Measurements from ENCODE around the gene MPND.

Gene MPND

DNA sequence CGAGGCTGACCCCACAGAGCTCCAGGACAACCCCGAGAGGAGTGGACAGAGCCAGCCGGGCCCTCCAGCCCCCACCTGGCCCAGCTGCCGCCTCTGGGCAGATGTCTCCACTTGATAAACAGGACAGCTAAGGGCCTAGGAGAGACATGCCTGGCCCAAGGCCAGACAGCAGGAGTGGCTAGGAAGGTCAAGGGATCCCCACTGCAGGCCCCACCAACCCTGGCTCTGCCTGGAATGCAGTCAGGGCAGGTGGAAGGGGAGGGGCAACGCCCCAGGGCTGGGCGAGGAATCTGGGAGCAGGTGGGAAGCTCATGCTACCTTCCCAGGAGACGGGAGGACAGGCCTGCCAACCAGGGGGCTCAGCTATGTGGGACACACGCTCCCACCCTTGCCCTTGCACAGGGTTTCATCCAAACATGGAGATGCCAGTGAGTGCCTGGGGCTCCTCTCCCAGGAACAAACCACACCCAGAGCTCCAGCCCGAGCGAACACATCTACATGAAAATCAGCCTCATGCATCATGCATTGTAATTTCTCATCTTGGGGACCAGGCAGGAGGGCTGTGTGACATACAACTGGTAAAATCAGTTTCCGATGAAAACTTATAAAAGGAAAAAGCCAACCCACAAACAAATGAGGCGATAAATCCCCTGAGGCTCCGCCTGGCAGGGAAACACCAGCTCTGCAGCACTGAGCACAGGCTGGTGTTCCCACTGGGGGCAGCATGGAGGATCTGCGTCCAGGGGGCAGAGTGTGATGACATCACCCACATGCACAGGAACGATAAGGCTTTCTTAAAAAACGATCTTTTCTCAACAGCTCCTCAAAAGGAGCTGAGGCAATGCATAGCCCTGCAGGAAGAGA, 32.0 kb downstream of the MPND start:
- DNase-seq (ENCODE audit: insufficient read length, low spot score) (no peak), FAIRE-seq (peak; percentile 95)

DNA sequence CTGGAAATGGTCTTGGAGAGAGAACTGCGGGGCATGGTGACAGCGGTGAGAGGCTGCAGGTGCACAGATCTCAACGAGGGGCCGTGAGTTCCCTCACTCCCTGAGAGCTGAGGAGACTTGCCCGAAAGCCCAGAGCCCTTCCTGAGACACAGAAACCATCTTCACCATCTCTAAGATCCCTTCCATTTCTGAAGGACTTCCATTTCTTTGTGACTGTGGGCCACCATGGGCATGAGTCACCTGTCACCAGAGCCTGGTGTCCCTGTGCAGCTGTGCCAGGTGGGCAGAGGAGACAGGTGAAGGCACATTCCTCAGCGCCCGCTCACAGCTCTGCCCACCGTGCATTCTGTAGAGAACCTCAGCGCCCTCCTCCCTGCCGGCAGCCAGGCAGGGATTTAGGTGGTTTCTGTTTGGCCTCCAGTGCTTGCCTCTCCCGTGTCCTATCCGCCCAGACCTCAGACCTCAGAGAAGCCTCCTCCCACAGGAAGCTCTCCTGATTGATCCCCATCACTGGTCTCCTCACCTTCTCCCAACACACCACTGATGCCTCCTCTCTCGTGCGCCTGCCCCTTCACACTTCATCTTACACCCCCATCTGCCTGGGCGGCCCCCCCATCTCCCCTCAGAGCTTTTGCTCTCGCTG, 32.8 kb downstream of the MPND start:
- FAIRE-seq = no peak
- DNase-seq (ENCODE audit: insufficient read length, low spot score) = no peak

DNA sequence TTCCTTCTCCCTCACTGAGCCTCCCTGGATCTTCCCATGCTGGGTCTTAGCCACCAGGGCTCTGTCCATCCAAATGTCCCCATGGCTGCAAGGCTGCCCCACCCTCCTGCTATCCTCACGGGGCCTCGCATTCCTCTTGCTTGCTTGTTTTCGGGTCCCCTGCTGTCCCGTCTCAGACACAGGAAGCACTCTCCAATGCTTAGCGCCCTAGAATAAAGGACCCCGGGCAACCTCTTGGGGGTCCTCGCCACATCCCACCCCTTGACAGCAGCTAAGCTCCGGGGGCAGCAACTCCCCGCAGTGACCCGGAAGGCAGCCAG, 33.3 kb downstream of the MPND start:
- FAIRE-seq (no peak), DNase-seq (ENCODE audit: insufficient read length, low spot score) (no peak)

DNA sequence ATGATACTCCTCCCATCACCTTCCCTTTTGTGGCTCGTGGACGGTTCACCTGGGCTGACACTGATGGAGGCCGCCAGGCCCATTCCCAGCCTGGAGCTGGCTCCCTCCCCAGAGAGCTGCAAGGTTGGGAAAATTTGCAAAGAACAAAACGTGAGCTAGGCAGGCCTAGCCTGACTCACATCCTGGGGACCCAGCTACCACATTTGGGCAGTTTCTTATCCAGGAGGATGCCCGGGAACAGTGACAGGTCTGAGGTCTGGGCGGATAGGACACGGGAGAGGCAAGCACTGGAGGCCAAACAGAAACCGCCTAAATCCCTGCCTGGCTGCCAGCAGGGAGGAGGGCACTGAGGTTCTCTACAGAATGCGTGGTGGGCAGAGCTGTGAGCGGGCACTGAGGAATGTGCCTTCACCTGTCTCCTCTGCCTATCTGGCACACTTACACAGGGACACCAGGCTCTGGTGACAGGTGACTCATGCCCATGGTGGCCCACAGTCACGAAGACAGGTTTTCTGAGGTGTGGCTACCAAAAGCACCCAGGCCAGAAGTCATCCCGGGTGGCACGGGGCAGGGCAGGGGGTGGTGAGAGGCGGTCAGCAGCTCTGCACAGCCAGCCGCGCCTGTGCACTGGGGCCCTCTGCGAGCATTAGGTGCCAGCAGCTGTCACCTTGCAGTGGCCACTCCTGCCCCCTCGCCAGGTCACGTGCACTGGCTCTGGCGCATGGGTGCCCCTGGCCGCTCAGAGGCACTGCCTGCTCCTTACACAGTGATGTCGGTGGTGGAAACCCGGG, 33.8 kb downstream of the MPND start:
- no peak for DNase-seq (ENCODE audit: insufficient read length, low spot score)
- peak; percentile 35 for FAIRE-seq

DNA sequence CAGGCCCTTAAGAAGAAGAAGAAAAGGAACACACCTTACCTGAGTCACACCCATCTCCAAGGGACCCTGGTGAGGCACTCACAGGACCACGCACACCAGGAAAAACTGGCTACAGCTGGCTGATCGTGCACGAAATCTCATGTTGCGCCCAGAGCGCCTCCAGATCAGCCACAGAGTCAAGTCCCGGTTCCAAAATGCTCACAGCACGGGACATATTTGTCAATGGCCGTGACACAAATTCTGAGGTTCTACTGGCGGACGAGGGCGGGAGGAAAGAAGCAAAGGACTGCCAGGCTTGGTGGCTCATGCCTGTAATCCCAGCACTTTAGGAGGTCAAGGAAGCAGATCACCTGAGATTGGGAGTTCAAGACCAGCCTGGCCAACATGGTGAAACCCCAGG, 35.5 kb downstream of the MPND start:
- FAIRE-seq = no peak

DNA sequence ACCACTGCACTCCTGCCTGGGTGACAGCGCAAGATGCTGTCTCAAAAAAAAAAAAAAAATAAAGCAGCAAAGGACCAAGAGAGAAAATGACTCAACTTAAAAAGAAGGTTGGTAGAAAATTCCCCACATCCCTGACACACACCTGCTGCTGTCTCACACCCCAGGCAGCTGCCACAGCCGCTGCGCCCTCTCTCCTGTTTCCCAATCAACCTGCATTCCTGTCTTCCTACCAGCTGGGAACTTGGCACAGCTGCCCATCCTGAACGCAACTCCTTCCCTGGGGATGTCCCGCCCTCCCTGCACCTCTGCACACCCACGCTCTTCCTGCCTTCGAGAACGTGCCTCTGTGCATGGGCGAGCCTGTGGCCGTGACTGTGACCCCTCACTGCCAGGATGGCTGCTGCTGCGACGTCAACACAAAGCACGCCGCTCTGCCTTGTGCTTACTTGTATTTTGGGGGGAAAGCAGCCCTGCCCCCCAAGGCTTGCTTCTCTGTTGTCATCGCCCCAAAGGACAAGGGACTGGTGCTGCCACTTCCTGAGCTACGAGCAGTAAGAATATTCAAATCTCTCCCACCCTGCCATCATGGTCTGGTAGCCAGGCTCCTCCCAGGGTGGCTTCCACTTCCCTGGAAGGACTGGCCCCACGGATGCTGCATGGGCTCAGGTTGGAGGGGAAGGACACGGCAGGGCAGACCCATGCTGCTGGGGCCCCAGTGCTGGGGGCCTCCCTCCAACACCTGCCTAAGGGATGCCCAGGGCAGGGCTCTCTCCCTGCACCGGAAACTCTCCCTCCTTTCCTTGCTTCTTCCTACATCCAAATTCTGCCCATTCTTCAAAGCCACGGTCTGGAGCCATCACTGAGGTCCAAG, 36.3 kb downstream of the MPND start:
- no peak for FAIRE-seq
- DNase-seq (ENCODE audit: insufficient read length, low spot score) = no peak

More for the DNA sequence above, 35.5 kb downstream of the MPND start:
- DNase-seq (ENCODE audit: insufficient read length, low spot score) = no peak

DNA sequence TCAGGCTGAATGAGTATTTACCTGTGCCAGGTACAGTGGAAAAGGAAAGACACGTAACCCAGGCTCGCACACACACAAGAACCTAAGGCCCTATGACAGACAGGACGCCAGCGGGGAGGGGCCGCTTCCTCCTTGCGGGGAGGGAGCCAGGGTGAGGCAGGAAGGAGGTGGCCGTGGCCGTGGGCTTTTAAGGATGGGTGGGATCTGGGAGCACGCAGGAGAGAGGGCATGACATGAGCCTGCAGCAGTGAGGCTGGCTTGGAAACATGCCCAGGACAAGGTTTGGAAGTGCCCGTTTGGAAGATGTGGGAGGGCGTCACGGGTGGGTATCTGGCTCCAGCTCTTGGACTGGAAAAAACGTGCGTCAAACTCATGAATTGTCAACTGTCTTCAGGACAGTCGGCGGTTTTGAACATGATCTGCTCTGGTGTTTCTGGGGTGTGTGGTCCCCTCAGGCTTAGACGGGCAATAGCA, 36.9 kb downstream of the MPND start:
- no peak for DNase-seq (ENCODE audit: insufficient read length, low spot score)
- FAIRE-seq = peak; percentile 79

DNA sequence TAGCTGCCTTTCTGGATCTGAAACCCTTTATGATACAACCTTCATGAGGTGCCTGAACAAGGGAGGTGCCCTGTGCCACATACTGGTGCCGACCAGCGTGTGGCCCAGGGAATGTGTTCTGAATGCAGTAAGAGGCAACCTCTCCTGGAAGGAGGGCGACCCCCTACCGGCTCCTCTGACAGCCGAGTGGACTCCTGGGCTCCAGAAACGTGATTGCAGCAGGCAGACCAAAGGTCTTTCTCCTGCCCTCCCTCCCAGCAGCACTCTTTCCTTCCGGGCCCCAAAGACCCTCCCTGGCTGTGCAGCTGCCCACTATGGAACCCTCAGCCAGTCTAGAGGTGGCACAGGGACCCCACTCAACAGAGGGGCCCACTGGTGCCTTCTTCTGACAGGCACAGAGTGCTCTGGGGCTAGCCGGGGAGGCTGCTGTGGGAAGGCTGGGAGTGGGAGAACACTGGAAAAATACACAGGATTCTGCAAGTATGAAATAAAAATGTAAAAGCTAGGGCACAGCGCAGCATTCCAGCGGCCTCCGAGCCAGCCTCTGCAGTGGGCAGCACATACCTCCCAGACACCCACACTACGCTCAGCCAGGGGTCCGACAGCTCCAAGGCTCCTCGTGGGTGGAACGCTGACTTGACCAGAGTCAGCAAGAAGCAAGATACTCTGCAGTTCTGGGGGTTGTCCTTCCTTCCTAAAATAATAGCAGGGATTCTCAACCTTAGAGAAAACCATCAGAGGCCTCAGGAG, 42.1 kb downstream of the MPND start:
- FAIRE-seq (no peak), DNase-seq (ENCODE audit: insufficient read length, low spot score) (no peak)

DNA sequence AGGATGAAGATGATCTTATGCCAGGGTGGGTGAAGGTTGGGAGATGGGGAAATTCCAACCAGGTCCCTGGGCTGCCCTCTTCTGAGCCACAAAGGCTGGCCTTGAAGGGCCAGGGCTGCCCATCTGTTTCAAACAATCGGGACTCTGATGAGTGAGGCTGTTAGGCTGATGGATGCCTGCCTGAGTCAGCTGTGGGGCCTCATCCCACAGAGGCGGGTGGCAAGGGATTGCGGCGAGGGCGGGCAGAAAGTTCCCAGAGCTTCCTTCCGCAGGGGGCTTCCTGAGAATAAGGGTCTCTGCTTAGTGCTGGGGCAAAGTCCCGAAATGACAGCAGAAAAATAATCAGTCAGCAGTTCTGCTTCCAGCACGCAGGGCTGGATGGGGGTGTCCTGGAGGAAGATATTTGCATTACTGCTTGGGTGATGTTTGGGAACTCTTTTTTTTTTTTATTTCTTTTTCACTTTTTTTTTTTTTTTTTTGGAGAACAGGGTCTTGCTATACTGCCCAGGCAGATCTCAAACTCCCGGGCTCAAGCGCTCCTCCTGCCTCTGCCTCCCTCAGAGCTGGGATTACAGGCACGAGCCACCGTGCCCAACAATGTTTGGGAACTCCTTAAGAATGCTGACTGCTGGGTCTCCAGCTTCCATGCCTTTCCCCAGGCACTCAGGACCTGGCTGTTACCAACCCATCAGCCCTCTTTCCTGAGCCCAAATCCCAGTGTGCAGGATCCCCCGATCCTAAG, 42.9 kb downstream of the MPND start:
- FAIRE-seq (no peak), DNase-seq (ENCODE audit: insufficient read length, low spot score) (no peak)

DNA sequence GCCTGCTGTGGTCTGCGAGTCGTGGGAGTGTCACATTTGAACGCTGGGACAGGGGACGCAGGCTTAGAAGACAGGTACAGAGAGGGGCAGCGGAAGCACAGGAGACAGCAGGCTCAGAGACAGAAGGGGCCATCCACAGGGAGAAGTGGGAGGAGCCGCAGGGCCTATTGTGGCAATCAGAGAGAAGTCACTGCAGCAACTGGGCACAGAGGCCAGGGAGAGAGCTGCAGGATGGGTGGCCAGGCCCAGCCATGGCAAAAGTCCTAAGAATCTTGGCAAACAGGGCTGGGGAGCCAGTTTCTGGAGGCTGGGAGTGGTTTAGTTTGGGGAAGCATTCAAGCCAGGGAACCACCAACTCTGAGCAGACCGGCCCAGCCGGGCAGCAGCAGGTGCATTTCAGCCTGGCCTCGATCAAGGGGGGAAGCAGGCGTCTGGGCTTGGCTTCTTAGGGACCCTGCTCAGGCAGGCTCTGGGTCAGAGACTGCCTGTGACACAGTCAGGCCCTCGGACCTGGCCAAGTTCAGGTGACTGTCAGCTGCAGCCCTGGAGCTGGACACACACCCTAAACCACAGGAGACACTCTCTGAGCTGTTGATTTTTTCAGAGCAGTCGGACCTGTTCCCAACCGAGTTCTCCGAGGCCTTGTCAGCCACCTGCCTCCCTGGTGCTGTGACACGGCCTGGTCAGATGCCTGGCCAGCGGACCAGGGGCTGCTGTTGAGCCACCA, 45.1 kb downstream of the MPND start:
- DNase-seq (ENCODE audit: insufficient read length, low spot score) (no peak), FAIRE-seq (no peak)

DNA sequence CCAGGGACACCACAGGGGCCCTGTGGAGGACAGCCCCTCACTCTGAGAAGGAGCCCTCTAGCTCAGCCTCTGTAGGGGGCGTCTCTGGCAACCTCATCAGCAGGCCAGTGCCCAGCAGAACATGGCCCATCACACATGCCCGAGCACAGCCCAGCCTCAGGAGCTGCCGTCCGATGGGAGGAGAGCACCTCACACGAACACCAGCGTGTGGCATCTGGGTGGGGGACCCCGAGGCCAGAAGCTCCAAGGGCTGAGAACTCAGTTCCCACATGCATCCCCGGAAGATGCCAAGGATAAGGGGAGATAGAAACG, 45.7 kb downstream of the MPND start:
- no peak for FAIRE-seq
- no peak for DNase-seq (ENCODE audit: insufficient read length, low spot score)

DNA sequence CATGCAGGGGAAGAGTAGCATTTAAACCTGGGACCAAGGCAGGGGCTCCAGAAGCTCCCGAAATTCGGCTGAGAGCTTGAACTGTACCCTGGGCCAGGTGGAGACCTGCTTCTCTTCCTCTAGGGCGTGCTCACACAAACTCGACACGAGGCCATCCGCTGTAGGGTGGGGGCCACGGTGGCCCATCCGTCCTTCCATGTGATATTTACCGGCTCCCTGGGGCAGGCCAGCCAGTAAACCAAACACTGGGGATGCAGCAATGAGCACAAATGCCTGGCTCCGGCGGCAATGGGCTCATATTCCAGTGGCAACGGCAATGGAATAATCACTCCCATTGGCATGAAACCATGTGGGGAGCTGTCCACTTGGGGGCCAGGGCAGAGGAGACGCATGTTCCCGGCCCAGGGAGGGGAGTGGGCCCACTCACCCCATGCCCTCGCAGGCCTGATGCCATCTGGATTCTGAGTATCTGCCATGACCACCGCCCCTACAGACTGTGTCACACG, 46.2 kb downstream of the MPND start:
- FAIRE-seq = no peak
- no peak for DNase-seq (ENCODE audit: insufficient read length, low spot score)

DNA sequence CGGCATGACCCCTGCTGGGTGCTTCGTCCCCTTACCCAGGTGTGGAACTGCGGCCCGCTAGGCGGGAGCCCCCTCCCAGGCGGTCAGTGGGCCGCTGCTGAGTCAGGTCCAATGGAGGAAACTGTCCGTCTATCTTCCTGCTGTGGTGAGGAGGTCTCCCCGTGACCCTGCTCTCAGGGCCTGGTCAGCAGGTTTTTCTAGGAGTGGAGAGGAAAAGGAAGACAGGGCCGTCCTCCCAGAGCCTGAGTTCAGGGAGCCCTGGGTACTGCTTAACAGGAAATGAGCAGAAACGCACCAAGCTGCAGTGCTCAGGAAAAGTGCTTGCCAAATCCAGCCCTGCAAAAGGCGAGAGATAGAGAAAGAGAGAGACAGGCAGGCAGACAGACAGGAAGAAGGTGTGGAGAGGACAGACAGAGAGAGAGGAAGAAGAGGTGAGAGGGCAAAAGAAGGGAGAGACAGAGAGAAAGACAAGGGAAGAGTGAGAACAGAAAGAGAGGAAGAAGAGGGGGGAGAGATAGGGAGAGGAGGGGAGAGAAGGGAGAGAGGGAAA, 46.7 kb downstream of the MPND start:
- FAIRE-seq (no peak), DNase-seq (ENCODE audit: insufficient read length, low spot score) (no peak)

DNA sequence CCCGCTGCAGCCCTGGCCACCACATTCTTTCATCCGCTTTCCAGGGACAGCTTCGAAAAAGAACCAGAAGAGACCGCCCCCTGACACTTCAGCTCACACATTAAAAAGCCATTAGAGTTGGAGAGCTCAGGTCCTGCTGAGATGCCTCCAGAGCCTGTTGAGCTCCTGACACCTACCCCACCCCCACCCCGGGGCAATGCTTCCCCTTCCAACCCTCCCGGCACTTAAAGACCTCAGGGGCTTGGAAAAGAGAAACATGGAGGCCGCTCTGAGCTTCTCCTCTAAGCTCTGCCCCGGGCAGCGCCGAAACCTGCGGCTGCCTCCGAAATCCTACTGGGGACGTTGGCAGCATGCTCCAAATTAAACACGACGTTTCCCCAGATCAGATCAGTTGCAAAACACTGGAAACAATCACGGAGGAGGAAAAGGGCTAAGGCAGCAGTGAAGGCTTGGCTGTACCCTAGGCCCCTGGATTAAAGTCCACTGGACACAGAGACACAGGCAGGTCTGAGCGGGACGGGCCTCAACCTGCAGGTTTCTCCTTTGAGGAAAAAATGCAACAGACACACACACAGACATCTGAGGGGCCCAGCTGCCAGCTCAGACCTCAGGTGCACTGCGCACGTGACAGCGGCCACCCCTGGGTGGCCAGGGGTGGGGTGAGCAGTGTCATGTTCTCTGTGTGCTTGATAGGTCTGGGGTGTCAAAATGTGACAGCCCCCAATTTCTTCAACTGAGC, 47.4 kb downstream of the MPND start:
- DNase-seq (ENCODE audit: insufficient read length, low spot score) = no peak
- FAIRE-seq = no peak

DNA sequence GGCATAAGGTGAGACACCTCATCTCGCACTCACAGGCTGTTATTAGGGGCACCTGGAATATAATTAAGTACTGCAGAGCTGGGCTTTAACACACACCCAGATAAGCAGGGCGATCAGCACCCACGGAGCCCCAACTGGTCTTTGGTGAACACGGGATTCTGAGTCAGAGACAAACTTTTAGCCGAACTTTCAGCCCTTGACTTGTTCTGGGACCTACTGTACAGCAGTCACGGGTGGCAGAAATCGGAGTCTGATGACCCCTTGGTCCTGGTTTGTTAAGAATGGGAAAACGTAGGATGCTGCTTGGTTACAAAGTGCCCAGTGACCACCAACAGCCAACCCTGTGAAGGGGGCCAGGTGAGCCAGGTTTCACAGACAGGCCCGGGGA, 47.9 kb downstream of the MPND start:
- DNase-seq (ENCODE audit: insufficient read length, low spot score) = no peak
- FAIRE-seq = no peak

DNA sequence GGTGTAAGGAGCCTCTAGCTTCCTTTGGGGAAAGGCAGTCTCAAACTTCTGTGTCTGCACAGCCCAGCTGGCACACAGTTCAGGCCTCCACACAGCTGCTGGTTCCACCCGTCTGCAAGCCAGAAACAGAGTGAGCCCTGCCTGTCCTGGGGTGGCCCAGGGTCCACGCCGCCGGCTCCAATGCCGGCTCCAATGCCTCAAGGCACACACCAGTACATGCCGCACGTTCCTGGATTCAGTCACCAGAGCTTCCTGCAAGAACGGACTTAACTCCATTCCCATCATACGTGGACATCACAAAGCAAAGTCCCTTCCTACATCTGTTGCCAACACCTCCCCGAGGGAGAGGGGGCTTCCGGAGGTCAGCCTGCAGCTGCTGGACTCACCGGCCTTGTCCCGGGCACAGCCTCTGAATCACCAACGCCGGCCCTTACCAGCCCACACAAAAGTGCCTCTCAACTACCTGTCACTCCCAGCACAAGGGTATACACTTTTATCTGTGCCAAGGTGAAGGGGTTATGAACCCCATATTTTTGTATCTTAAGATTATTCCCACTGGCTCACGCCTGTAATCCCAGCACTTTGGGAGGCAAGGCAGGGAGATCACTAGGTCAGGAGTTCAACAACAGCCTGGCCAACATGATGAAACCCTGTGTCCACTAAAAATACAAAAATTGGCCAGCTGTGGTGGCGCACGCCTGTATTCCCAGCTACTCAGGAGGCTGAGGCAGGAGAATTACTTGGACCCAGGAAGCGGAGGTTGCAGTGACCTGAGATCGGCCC, 48.5 kb downstream of the MPND start:
- DNase-seq (ENCODE audit: insufficient read length, low spot score) = no peak
- no peak for FAIRE-seq

All from GM19239 (cell line).